K562 (cell line): ENCODE results near the gene GGTLC1.

Source experiments
- CTCF ChIP-seq, 3 experiments: IDR thresholded peaks in 2 of 3; conservative IDR thresholded peaks in 1 of 3; 2 replicates each; pipeline ENCODE4 v1.5.1; 2011 to 2012; ENCODE audit warnings: low read length in 3 of 3, mild to moderate bottlenecking in 3 of 3, control low read depth in 2 of 3, improper control_type of control experiment in 1 of 3, inconsistent platforms in 1 of 3, low read depth in 1 of 3, mixed read lengths in 1 of 3, moderate library complexity in 1 of 3; ENCODE audit not compliant: insufficient read depth in 2 of 3
- MITF ChIP-seq: IDR thresholded peaks from 2 replicates; pipeline ENCODE4 v1.6.1; 2014; ENCODE audit warnings: antibody characterized with exemption
- NR2C2 ChIP-seq, 2 experiments: fragments of 200-800 bp in 1 of 2; sonication (Bioruptor generic) in 1 of 2; sonication (generic) in 1 of 2; formaldehyde crosslinking in 1 of 2; IDR thresholded peaks; 2 replicates each; pipeline versions ENCODE4 v1.6.1 to v1.8.0; 2016 to 2022; ENCODE audit warnings: mild to moderate bottlenecking in 1 of 2, missing compliant biosample characterization in 1 of 2, missing genetic modification characterization in 1 of 2, missing genetic modification reagents in 1 of 2
- TAF7 ChIP-seq: fragments of 450-650 bp; IDR thresholded peaks from 2 replicates; pipeline ENCODE4 v1.6.1; 2016; ENCODE audit warnings: missing genetic modification characterization, missing compliant biosample characterization
- TF ChIP-seq, protein P1 (sequence below): fragments of 450-650 bp; conservative IDR thresholded peaks from 2 replicates; pipeline ENCODE4 v1.6.1; 2016; ENCODE audit warnings: missing genetic modification characterization, low read depth, mild to moderate bottlenecking, control low read depth, missing compliant biosample characterization
- TF ChIP-seq, protein P2 (sequence below): fragments of 450-650 bp; IDR thresholded peaks from 2 replicates; pipeline ENCODE4 v1.6.1; 2018; ENCODE audit not compliant: partially characterized antibody

GRCh38 chr20:23998392-23998791 lies 9.8 kb upstream of the GGTLC1 start:
- TF ChIP-seq, protein P1, sequence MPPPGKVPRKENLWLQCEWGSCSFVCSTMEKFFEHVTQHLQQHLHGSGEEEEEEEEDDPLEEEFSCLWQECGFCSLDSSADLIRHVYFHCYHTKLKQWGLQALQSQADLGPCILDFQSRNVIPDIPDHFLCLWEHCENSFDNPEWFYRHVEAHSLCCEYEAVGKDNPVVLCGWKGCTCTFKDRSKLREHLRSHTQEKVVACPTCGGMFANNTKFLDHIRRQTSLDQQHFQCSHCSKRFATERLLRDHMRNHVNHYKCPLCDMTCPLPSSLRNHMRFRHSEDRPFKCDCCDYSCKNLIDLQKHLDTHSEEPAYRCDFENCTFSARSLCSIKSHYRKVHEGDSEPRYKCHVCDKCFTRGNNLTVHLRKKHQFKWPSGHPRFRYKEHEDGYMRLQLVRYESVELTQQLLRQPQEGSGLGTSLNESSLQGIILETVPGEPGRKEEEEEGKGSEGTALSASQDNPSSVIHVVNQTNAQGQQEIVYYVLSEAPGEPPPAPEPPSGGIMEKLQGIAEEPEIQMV (tag): no peak
- TF ChIP-seq CTCF (IDR thresholded peaks at IDR 0.05 in 2 of 3, conservative IDR thresholded peaks at IDR 0.05 in 1 of 3; ENCODE audit: insufficient read depth in 2 of 3, low read depth in 1 of 3, low read length in 3 of 3) (no peak), TAF7 (tag) (no peak), MITF (no peak), NR2C2 (CRISPR knock-in tag; IDR thresholded peaks at IDR 0.05) (no peak), NR2C2 (tag; IDR thresholded peaks at IDR 0.05) (no peak)
- TF ChIP-seq, protein P2, sequence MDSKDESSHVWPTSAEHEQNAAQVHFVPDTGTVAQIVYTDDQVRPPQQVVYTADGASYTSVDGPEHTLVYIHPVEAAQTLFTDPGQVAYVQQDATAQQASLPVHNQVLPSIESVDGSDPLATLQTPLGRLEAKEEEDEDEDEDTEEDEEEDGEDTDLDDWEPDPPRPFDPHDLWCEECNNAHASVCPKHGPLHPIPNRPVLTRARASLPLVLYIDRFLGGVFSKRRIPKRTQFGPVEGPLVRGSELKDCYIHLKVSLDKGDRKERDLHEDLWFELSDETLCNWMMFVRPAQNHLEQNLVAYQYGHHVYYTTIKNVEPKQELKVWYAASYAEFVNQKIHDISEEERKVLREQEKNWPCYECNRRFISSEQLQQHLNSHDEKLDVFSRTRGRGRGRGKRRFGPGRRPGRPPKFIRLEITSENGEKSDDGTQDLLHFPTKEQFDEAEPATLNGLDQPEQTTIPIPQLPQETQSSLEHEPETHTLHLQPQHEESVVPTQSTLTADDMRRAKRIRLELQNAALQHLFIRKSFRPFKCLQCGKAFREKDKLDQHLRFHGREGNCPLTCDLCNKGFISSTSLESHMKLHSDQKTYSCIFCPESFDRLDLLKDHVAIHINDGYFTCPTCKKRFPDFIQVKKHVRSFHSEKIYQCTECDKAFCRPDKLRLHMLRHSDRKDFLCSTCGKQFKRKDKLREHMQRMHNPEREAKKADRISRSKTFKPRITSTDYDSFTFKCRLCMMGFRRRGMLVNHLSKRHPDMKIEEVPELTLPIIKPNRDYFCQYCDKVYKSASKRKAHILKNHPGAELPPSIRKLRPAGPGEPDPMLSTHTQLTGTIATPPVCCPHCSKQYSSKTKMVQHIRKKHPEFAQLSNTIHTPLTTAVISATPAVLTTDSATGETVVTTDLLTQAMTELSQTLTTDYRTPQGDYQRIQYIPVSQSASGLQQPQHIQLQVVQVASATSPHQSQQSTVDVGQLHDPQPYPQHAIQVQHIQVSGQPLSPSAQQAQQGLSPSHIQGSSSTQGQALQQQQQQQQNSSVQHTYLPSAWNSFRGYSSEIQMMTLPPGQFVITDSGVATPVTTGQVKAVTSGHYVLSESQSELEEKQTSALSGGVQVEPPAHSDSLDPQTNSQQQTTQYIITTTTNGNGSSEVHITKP: no peak
